Ammon's horn (tissue), 1 donor: ENCODE results near the gene CLSTN1.
"Not testable (repeated sequence)": the region's sequence is repeated elsewhere in the genome, so short reads cannot be mapped to it uniquely, and the experiment has no call there.

ENCODE experiments used
- DNase-seq: peaks from one replicate; pipeline ENCODE4 v3.0.0-alpha.2; 2016; ENCODE audit warnings: low spot score

The CLSTN1 gene

GRCh38 chr1:9797049-9797448 is 26.7 kb downstream of the CLSTN1 start:
- DNase-seq = no peak

GRCh38 chr1:9794081-9794480 is 29.7 kb downstream of the CLSTN1 start:
- no peak for DNase-seq

- DNase-seq = no peak
Observed at GRCh38 chr1:9793291-9793690, 30.5 kb downstream of the CLSTN1 start.

GRCh38 chr1:9792156-9793042 is 31.4 kb downstream of the CLSTN1 start:
- no peak for DNase-seq

GRCh38 chr1:9789700-9790099 is 34.1 kb downstream of the CLSTN1 start:
- not testable (repeated sequence) for DNase-seq

GRCh38 chr1:9787702-9788101 is 36.1 kb downstream of the CLSTN1 start:
- DNase-seq = no peak

GRCh38 chr1:9785406-9785805 is 38.4 kb downstream of the CLSTN1 start:
- DNase-seq = no peak

- DNase-seq = peak; percentile 53
Observed at GRCh38 chr1:9784508-9785133, 39.1 kb downstream of the CLSTN1 start.

- no peak for DNase-seq
Observed at GRCh38 chr1:9782897-9783296, 40.9 kb downstream of the CLSTN1 start.

GRCh38 chr1:9782116-9782751 is 41.5 kb downstream of the CLSTN1 start:
- no peak for DNase-seq

- no peak for DNase-seq
Observed at GRCh38 chr1:9780554-9781110, 43.1 kb downstream of the CLSTN1 start.

- DNase-seq = no peak
Observed at GRCh38 chr1:9778905-9779304, 44.9 kb downstream of the CLSTN1 start.

- no peak for DNase-seq
Observed at GRCh38 chr1:9776685-9777084, 47.1 kb downstream of the CLSTN1 start.

GRCh38 chr1:9774712-9775679 is 48.8 kb downstream of the CLSTN1 start:
- DNase-seq = no peak

- DNase-seq = no peak
Observed at GRCh38 chr1:9770298-9770697, 53.5 kb downstream of the CLSTN1 start.

GRCh38 chr1:9768983-9769382 is 54.8 kb downstream of the CLSTN1 start:
- no peak for DNase-seq

GRCh38 chr1:9767964-9768668 is 55.6 kb downstream of the CLSTN1 start:
- no peak for DNase-seq

GRCh38 chr1:9766759-9767442 is 56.9 kb downstream of the CLSTN1 start:
- peak; percentile 35 for DNase-seq

- no peak for DNase-seq
Observed at GRCh38 chr1:9764550-9764949, 59.2 kb downstream of the CLSTN1 start.

- DNase-seq = no peak
Observed at GRCh38 chr1:9763914-9764313, 59.9 kb downstream of the CLSTN1 start.
